NB4 (cell line): Measurements from ENCODE around the gene OPN1MW2.
"Not testable (repeated sequence)": the region's sequence is repeated elsewhere in the genome, so short reads cannot be mapped to it uniquely, and the experiment has no call there.

Source experiments
- DNase-seq: peaks from one replicate; pipeline ENCODE4 v3.0.0; 2010; ENCODE audit warnings: low read depth
- H3K4me3 ChIP-seq: one replicate; pipeline ENCODE4 v1.5.1; 2011; ENCODE audit warnings: mild to moderate bottlenecking, low read depth, low read length, moderate library complexity

Gene OPN1MW2

GRCh38 chrX:154257282-154257681 is 37.7 kb downstream of the OPN1MW2 start, which contains the start of gene OPN1MW3:
TSS of gene OPN1MW3 (plus strand) at chrX:154257582. CDS start at chrX:154257620, 38 bp downstream.
- not testable (repeated sequence) for H3K4me3 ChIP-seq, DNase-seq

- DNase-seq, H3K4me3 ChIP-seq: not testable (repeated sequence)
These were observed 39.2 kb downstream of the OPN1MW2 start for GRCh38 chrX:154258711-154259110.

- DNase-seq, H3K4me3 ChIP-seq: not testable (repeated sequence)
These were observed 43.5 kb downstream of the OPN1MW2 start for GRCh38 chrX:154263072-154263471.

- DNase-seq, H3K4me3 ChIP-seq: not testable (repeated sequence)
These were observed 49.7 kb downstream of the OPN1MW2 start for GRCh38 chrX:154269245-154269644.
